Endothelial cell of umbilical vein (primary cell): ENCODE results near the gene TMEM132A.

Experiments
- CTCF ChIP-seq, 2 donors: IDR thresholded peaks; 1 replicate in 1 of 2; 2 replicates in 1 of 2; pipeline ENCODE4 v1.5.1; 2011; ENCODE audit warnings: low read length in 2 of 2, mild to moderate bottlenecking in 2 of 2, moderate library complexity in 2 of 2, control low read depth in 1 of 2, inconsistent platforms in 1 of 2, low read depth in 1 of 2; ENCODE audit not compliant: insufficient read depth in 1 of 2; ENCODE audit errors: extremely low read depth in 1 of 2
- EZH2 ChIP-seq: IDR thresholded peaks from 2 replicates; pipeline ENCODE4 v1.6.1; 2012; ENCODE audit warnings: borderline replicate concordance, low read depth, mild to moderate bottlenecking, moderate library complexity, low read length, inconsistent platforms; ENCODE audit not compliant: severe bottlenecking
- FOS ChIP-seq: IDR thresholded peaks from 2 replicates; pipeline ENCODE4 v1.6.1; 2011; ENCODE audit warnings: mild to moderate bottlenecking, low read length, moderate library complexity, borderline replicate concordance; ENCODE audit not compliant: insufficient read depth
- JUN ChIP-seq: IDR thresholded peaks from 2 replicates; pipeline ENCODE4 v1.6.1; 2011; ENCODE audit warnings: borderline replicate concordance, low read depth; ENCODE audit not compliant: insufficient read length, insufficient read depth
- POLR2A ChIP-seq: IDR thresholded peaks from 2 replicates; pipeline ENCODE4 v1.6.1; 2012; ENCODE audit warnings: low read depth, mild to moderate bottlenecking, control low read depth, low read length
- POLR2AphosphoS5 ChIP-seq: IDR thresholded peaks from 2 replicates; pipeline ENCODE4 v1.6.1; 2012; ENCODE audit warnings: low read depth, mild to moderate bottlenecking, control low read depth, low read length, moderate library complexity; ENCODE audit not compliant: insufficient read depth

- TF ChIP-seq CTCF (IDR thresholded peaks at IDR 0.05; ENCODE audit: extremely low read depth in 1 of 2, insufficient read depth in 1 of 2, low read depth in 1 of 2, low read length in 2 of 2) (no peak), POLR2A (no peak), POLR2AphosphoS5 (no peak), EZH2 (no peak), JUN (no peak), FOS (no peak)
Measured at GRCh38 chr11:60942970-60943565, 18.8 kb downstream of the TMEM132A start.
